SKM-1 treated with dmso at 0.1 percent for 144 hours (cell line): ENCODE results near the gene PTPRU.

Experiments
- DNase-seq: peaks from one replicate; lab custom pipeline; 2025; ENCODE audit not compliant: unreplicated experiment; lab: John Stamatoyannopoulos, UW

Gene PTPRU

DNA sequence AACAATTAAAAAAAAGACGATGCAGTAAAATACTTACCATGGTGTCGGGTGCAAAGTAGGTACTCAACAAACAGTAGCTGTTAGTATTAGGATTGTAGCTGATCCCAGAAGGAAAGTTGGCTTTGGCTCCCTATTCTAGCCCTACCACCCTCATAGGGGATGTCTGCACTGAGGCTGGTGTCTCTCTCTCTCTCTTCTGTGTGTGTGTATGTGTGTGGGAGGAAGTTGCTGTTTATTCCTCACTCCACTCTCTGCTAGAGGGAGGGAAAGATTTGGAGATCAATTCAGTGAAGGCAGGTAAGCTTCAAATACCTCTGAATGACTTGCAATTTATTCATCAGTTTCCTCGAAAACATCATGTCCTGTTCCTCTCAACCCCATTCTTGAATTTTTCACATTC is 124.4 kb downstream of the PTPRU start:
- no peak for DNase-seq

DNA sequence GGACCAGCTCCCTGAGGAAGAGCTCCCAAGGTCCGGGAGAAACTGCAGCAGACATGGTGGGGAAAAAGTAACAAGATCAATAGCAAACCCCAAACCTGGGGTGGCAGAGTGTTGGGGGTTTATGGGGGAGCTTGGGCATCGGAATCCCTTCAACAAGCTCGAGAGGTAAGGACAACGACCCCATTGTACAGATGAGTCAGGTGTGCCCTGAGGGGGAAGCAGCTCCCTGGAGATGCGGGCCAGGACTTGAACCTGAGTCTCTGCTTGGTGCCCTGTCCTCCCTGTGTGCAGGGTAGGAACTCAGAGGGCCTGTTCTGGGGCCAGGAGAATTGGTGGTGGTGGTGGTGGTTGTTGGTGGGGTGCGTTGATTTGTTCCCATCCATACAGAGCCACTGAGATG is 125.4 kb downstream of the PTPRU start:
- no peak for DNase-seq

DNA sequence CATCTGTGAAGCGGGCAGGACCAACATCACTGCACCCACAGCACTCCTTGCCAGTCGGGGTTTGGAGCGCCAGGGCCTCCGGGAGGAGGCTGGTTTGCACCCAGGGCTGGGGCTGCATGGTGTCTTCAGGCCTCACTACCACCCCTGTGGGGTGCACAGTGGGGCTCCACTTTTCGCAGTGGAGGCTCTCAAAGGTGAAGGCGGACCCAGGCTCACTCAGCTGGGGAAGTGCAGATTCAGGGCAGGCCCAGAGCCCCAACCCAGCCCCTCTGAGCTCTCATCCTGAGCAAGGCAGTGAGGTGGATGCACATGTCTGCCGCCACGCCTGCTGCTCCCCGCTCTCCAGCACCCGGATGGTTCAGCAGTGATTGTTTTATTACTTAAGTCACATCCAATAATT is 125.8 kb downstream of the PTPRU start:
- DNase-seq = no peak

GRCh38 chr1:29362764-29363163 is 126.4 kb downstream of the PTPRU start:
- no peak for DNase-seq

- no peak for DNase-seq
Observed at GRCh38 chr1:29363536-29363935, 127.2 kb downstream of the PTPRU start.

GRCh38 chr1:29364101-29364678 is 127.9 kb downstream of the PTPRU start:
- no peak for DNase-seq

- DNase-seq = no peak
Observed at GRCh38 chr1:29365906-29366670, 129.8 kb downstream of the PTPRU start.

DNA sequence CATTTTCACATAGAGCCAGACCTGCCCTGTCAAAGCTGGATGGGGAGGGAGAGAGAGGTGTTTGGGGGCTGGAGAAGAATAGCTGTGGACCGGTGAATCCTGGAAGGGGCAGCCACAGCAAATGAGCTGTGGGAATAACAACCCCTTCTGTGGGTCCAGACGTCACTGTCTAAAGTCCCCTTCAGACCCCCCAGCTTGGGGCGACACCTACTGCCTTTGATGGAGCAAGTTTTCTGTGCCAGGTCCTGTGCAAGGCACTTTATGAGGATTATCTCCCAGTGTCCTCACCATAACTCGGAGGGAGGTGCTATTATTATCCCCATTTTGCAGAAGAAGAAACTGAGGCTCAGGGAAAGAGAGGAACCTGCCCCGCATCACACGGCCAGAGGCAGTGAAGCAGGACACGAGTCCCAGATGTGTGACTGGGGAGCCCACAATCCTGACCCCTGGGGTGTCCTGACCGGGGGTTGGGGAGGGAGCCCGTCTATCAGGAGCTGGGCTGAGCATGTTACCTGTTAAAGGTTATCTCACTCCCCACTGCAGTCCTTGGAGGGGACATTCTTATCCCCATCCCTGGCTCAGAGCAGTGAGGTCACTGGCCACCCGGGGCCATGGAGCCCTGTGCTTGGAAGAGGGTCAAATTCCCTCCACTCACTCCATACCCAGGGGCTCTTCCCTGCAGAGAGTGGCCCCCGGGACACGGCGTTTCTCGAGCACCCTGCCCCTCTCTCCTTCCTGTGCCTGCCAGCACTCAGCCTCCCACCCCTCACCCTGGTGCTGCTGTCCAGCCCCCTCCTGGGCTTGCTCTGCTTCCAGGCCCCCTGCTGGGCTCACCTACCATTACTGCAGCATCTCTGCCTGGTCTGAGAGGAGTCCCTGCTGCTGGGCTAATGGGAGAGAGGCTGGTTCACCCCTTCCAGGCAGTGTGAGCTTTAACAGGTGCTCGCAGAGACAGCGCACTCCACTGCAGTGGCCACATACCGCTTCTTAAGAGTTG is 132.9 kb downstream of the PTPRU start:
- no peak for DNase-seq

DNA sequence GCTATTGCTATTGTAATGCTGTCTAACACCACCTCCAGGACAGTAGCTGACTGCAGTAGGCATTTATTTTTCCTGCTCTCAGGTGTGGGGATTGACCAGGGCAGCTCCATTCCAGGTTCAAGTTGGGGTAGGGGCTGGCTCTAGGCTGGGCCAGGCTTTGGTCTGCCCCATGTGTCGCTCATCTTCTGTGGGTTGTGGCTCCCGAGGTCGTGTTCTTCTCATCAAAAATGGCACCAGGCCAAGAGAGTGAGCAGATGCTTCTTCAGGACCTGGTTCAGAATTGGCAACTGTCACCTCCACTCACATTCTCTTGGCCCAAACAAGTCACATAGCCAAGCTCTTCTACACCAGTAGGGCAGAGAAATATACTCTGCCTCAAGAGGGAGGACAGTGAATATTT is 133.7 kb downstream of the PTPRU start:
- DNase-seq = no peak

DNA sequence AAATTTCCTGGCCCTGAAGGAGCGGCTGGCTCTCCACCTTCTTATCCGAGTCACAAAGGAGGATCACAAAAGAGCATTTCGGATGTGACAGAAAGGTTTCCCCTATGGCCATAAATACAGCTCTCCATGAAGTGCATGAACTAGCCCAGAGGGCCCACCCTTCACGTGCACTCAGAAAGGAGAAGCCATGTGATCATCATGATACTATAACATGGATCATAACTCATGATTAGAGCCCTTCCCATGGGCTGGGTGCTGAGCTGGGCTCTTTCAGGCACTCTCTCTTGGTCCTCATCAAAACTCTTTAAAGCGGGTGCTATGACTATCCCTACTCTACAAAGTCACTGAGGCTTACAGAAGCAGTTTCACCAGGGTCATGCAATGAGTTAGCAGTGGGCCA is 135.0 kb downstream of the PTPRU start:
- no peak for DNase-seq

- no peak for DNase-seq
Observed at GRCh38 chr1:29372108-29372507, 135.8 kb downstream of the PTPRU start.
